SK-N-SH treated with all-trans-retinoic acid at 6 μM for 48 hours (cell line): ENCODE results near the gene GMCL2.

ENCODE experiments used
- ATAC-seq: fragments of 200-7000 bp; cut with Tn5 transposase; 3 replicates; pipeline ENCODE4 v1.9.1; 2020; ENCODE audit warnings: mild to moderate bottlenecking, moderate library complexity
- ARNTL ChIP-seq: fragments of 450-650 bp; formaldehyde crosslinking; IDR thresholded peaks from 2 replicates; pipeline ENCODE4 v1.5.0; 2020; ENCODE audit warnings: low read depth, mild to moderate bottlenecking, moderate library complexity, borderline replicate concordance
- BACH2 ChIP-seq: fragments of 250-450 bp; sonication (Bioruptor Pico); IDR thresholded peaks from 2 replicates; pipeline ENCODE4 v1.9.0; 2021; ENCODE audit warnings: mild to moderate bottlenecking, borderline replicate concordance
- CSDC2 ChIP-seq: fragments of 250-450 bp; sonication (Bioruptor Pico); IDR thresholded peaks from 2 replicates; pipeline ENCODE4 v1.5.0; 2020; ENCODE audit warnings: mild to moderate bottlenecking, moderate library complexity
- GLIS3 ChIP-seq: fragments of 250-450 bp; sonication (Bioruptor Pico); IDR thresholded peaks from 2 replicates; pipeline ENCODE4 v1.5.0; 2020; ENCODE audit warnings: mild to moderate bottlenecking, moderate library complexity
- ISL1 ChIP-seq: fragments of 250-450 bp; sonication (Bioruptor Pico); IDR thresholded peaks from 2 replicates; pipeline ENCODE4 v2.1.2; 2022; ENCODE audit warnings: mild to moderate bottlenecking, moderate library complexity
- OSR1 ChIP-seq: fragments of 250-450 bp; sonication (Bioruptor Pico); IDR thresholded peaks from 2 replicates; pipeline ENCODE4 v1.8.0; 2022; ENCODE audit warnings: moderate library complexity, mild to moderate bottlenecking, inconsistent platforms
- POU6F1 ChIP-seq: fragments of 250-450 bp; sonication (Bioruptor Pico); IDR thresholded peaks from 2 replicates; pipeline ENCODE4 v1.8.0; 2021; ENCODE audit warnings: low read depth, mild to moderate bottlenecking, moderate library complexity, borderline replicate concordance
- PPARA ChIP-seq: fragments of 250-450 bp; sonication (Bioruptor Pico); IDR thresholded peaks from 2 replicates; pipeline ENCODE4 v1.5.0; 2020; ENCODE audit warnings: mild to moderate bottlenecking, borderline replicate concordance
- SNAI2 ChIP-seq: fragments of 250-450 bp; sonication (Bioruptor Pico); IDR thresholded peaks from 2 replicates; pipeline ENCODE4 v1.5.0; 2020; ENCODE audit warnings: mild to moderate bottlenecking, moderate library complexity
- TCF4 ChIP-seq: fragments of 250-450 bp; sonication (Bioruptor Pico); IDR thresholded peaks from 2 replicates; pipeline ENCODE4 v1.8.0; 2021; ENCODE audit warnings: mild to moderate bottlenecking, moderate library complexity, borderline replicate concordance
- TSHZ2 ChIP-seq: fragments of 250-450 bp; sonication (Bioruptor Pico); IDR thresholded peaks from 2 replicates; pipeline ENCODE4 v1.5.0; 2020; ENCODE audit warnings: mild to moderate bottlenecking, moderate library complexity
- ZC3H10 ChIP-seq: fragments of 250-450 bp; sonication (Bioruptor Pico); IDR thresholded peaks from 2 replicates; pipeline ENCODE4 v1.5.1; 2021; ENCODE audit warnings: mild to moderate bottlenecking, moderate library complexity
- ZFP3 ChIP-seq: fragments of 250-450 bp; sonication (Bioruptor Pico); IDR thresholded peaks from 2 replicates; pipeline ENCODE4 v1.5.0; 2020; ENCODE audit warnings: mild to moderate bottlenecking, moderate library complexity
- ZFP30 ChIP-seq: fragments of 450-650 bp; formaldehyde crosslinking; IDR thresholded peaks from 2 replicates; pipeline ENCODE4 v1.5.0; 2022; ENCODE audit warnings: mild to moderate bottlenecking, moderate library complexity
- ZNF565 ChIP-seq: fragments of 450-650 bp; formaldehyde crosslinking; conservative IDR thresholded peaks from 2 replicates; pipeline ENCODE4 v1.5.0; 2020; ENCODE audit warnings: low read depth, mild to moderate bottlenecking, moderate library complexity
- ZNF70 ChIP-seq: fragments of 450-650 bp; formaldehyde crosslinking; IDR thresholded peaks from 2 replicates; pipeline ENCODE4 v1.5.0; 2020; ENCODE audit warnings: mild to moderate bottlenecking, moderate library complexity
- ZNF8 ChIP-seq: fragments of 450-650 bp; formaldehyde crosslinking; IDR thresholded peaks from 2 replicates; pipeline ENCODE4 v1.5.0; 2020; ENCODE audit warnings: mild to moderate bottlenecking, moderate library complexity
- TF ChIP-seq, protein P1 (sequence below): fragments of 250-450 bp; sonication (Bioruptor Pico); IDR thresholded peaks from 2 replicates; pipeline ENCODE4 v1.5.1; 2021; ENCODE audit warnings: mild to moderate bottlenecking, moderate library complexity
- TF ChIP-seq, protein P2 (sequence below): fragments of 250-450 bp; sonication (Bioruptor Pico); IDR thresholded peaks from 2 replicates; pipeline ENCODE4 v1.8.0; 2020; ENCODE audit warnings: mild to moderate bottlenecking, moderate library complexity, borderline replicate concordance

GMCL2 gene

DNA sequence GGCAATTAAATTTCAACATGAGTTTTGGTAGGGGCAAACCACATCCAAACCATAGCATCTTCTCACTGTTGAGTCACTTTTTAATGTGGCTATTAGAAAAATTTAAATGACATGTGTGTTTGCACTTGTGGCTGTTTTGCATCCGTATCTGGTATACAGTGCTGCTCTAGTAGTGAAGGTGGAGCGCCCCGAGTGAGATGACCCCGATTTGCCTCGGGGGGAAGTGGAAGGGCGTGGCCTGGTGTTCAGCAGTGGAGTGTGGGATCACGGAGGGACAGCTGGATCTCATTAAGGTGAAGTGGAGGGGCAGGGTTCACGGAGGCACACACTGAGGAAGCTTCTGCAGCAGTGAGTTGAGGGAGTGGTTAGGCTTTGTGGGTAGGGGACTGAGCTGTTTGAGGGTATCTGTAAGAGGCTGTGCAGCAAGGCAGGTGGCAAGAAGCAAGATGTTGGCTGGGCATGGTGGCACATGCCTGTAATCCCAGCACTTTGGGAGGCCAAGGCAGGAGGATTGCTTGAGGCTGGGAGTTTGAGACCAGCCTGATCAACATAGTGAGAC lies 6.2 kb upstream of the GMCL2 start:
- no peak for ATAC-seq
- TF ChIP-seq BACH2 (CRISPR knock-in tag): no peak
- TF ChIP-seq SNAI2 (CRISPR knock-in tag): no peak
- TF ChIP-seq POU6F1 (CRISPR knock-in tag): no peak
- TF ChIP-seq ZC3H10 (CRISPR knock-in tag): no peak
- TF ChIP-seq, all 23 proteins: peak for 0

DNA sequence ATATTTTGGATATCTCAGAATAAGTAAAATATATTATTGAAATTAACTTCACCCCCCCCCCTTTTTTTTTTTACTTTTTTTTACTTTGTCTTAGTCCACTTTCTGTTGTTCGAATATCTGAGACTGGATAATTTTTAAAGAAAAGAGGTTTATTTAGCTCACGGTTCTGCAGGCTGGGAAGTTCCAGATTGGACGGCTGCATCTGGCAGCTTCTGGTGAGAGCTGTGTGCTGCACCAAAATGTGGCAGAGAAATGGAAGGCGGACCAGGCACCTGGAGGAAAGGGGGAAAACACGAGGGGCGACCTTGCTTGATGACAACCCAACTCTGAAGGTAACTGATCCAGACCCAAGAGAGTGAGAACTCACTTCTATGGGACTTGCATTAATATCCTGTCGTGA lies 5.6 kb upstream of the GMCL2 start:
- no peak for ATAC-seq

GRCh38 chr5:178192244-178192643 lies 5.1 kb upstream of the GMCL2 start:
- no peak for ATAC-seq
- TF ChIP-seq, protein P1, sequence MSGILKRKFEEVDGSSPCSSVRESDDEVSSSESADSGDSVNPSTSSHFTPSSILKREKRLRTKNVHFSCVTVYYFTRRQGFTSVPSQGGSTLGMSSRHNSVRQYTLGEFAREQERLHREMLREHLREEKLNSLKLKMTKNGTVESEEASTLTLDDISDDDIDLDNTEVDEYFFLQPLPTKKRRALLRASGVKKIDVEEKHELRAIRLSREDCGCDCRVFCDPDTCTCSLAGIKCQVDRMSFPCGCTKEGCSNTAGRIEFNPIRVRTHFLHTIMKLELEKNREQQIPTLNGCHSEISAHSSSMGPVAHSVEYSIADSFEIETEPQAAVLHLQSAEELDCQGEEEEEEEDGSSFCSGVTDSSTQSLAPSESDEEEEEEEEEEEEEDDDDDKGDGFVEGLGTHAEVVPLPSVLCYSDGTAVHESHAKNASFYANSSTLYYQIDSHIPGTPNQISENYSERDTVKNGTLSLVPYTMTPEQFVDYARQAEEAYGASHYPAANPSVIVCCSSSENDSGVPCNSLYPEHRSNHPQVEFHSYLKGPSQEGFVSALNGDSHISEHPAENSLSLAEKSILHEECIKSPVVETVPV (CRISPR knock-in tag): no peak
- TF ChIP-seq BACH2 (CRISPR knock-in tag): no peak
- TF ChIP-seq ZNF8: no peak
- no peak for TF ChIP-seq OSR1 (CRISPR knock-in tag)
- no peak for TF ChIP-seq ZFP30 (CRISPR knock-in tag)
- TF ChIP-seq ARNTL (CRISPR knock-in tag): no peak
- TF ChIP-seq ZC3H10 (CRISPR knock-in tag): no peak
- TF ChIP-seq ZNF565 (CRISPR knock-in tag): no peak
- TF ChIP-seq, protein P2, sequence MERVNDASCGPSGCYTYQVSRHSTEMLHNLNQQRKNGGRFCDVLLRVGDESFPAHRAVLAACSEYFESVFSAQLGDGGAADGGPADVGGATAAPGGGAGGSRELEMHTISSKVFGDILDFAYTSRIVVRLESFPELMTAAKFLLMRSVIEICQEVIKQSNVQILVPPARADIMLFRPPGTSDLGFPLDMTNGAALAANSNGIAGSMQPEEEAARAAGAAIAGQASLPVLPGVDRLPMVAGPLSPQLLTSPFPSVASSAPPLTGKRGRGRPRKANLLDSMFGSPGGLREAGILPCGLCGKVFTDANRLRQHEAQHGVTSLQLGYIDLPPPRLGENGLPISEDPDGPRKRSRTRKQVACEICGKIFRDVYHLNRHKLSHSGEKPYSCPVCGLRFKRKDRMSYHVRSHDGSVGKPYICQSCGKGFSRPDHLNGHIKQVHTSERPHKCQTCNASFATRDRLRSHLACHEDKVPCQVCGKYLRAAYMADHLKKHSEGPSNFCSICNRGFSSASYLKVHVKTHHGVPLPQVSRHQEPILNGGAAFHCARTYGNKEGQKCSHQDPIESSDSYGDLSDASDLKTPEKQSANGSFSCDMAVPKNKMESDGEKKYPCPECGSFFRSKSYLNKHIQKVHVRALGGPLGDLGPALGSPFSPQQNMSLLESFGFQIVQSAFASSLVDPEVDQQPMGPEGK: no peak
- no peak for TF ChIP-seq TCF4
- TF ChIP-seq TSHZ2 (CRISPR knock-in tag): no peak
- TF ChIP-seq POU6F1 (CRISPR knock-in tag): no peak
- TF ChIP-seq GLIS3 (CRISPR knock-in tag): no peak
- no peak for TF ChIP-seq ZFP3 (CRISPR knock-in tag)
- TF ChIP-seq SNAI2 (CRISPR knock-in tag): no peak
- TF ChIP-seq ZNF70 (CRISPR knock-in tag): no peak
- no peak for TF ChIP-seq ISL1 (CRISPR knock-in tag)

More for the DNA sequence above, 5.6 kb upstream of the GMCL2 start:
- no peak for TF ChIP-seq OSR1 (CRISPR knock-in tag)
- TF ChIP-seq PPARA: no peak
- TF ChIP-seq TSHZ2 (CRISPR knock-in tag): no peak
- no peak for TF ChIP-seq CSDC2
- no peak for TF ChIP-seq ZNF565 (CRISPR knock-in tag)
- TF ChIP-seq, protein P1 (CRISPR knock-in tag): no peak
- TF ChIP-seq, all 23 proteins: peak for 0
